Stomach (tissue), 9 donors: ENCODE data around the gene EIF3L. TPM values are rescaled to one million over a fixed set of nuclear protein-coding genes. Genes with fewer than 3 reads are reported as not detected.
A peak's percentile ranks its signal among the peaks of the same experiment; 100 is the strongest.

ENCODE experiments used
- DNase-seq, 2 donors: peaks; one replicate each; pipeline versions ENCODE4 v3.0.0 to v3.0.0-alpha.2; 2013 to 2019
- H3K27ac ChIP-seq, 5 donors: fragments of 200-600 bp in 4 of 5; sonication (generic) in 4 of 5; one replicate each; pipeline ENCODE4 v1.5.1; 2013 to 2019; ENCODE audit warnings: mild to moderate bottlenecking in 1 of 5, moderate library complexity in 1 of 5
- H3K27me3 ChIP-seq, 3 donors: fragments of 200-600 bp; sonication (generic); one replicate each; pipeline ENCODE4 v1.5.1; 2017 to 2019; ENCODE audit warnings: mixed run types in 1 of 3
- H3K36me3 ChIP-seq, 4 donors: fragments of 200-600 bp; sonication (generic); 1 replicate in 3 of 4; 2 replicates in 1 of 4; pipeline ENCODE4 v1.5.1; 2016 to 2019
- H3K4me1 ChIP-seq, 4 donors: fragments of 200-600 bp; sonication (generic); one replicate each; pipeline ENCODE4 v1.5.1; 2016 to 2019
- H3K4me3 ChIP-seq, 4 donors: fragments of 200-600 bp; sonication (generic) in 3 of 4; one replicate each; pipeline ENCODE4 v1.5.1; 2016 to 2019; ENCODE audit warnings: mild to moderate bottlenecking in 1 of 4
- H3K9me3 ChIP-seq, 4 donors: fragments of 200-600 bp; sonication (generic); one replicate each; pipeline ENCODE4 v1.5.1; 2016 to 2019
- EP300 ChIP-seq: sonication (generic); formaldehyde crosslinking; IDR thresholded peaks from one replicate; pipeline ENCODE4 v1.6.1; 2017; ENCODE audit warnings: antibody characterized with exemption
- POLR2A ChIP-seq, 4 donors: fragments of 450-650 bp; IDR thresholded peaks; one replicate each; pipeline ENCODE4 v1.6.1; 2016; ENCODE audit warnings: antibody characterized with exemption in 4 of 4, control low read depth in 2 of 4, mild to moderate bottlenecking in 1 of 4, moderate library complexity in 1 of 4
- POLR2AphosphoS5 ChIP-seq, 3 donors: sonication (generic); formaldehyde crosslinking; IDR thresholded peaks; one replicate each; pipeline ENCODE4 v1.6.1; 2016; ENCODE audit warnings: antibody characterized with exemption in 3 of 3
- WGBS, 5 donors: extraction: QIAGEN DNeasy Blood & Tissue Kit in 3 of 5; methylation state at CpG; one replicate each; pipeline versions ENCODE4 v1.1.5 to v1.1.7; 2013 to 2018; 5-methylcytosine and 5-hydroxymethylcytosine counted together
- intact Hi-C: fragments of 100-400 bp; cut with DNase I; formaldehyde crosslinking; loops from one replicate; pipeline ENCODE4 v1.15.1; 2023; ENCODE audit warnings: low total_unique reads
- polyA plus RNA-seq, 3 donors: library from polyadenylated mRNA; stranded (reverse); fragments of 200-250 nt; gene quantifications; one replicate each; pipeline ENCODE4 v1.2.3, GENCODE V29; 2013
- total RNA-seq, 5 donors: library from RNA; depleted of rRNA; stranded (reverse); fragments of >200 nt; gene quantifications; one replicate each; pipeline versions ENCODE4 v1.1.0 to v1.2.3, GENCODE V29; 2014 to 2016
- TF ChIP-seq, protein P1 (sequence below), 7 experiments: fragments of 450-650 bp in 4 of 7; fragments of 200-600 bp in 3 of 7; sonication (generic) in 3 of 7; IDR thresholded peaks; one replicate each; pipeline ENCODE4 v1.5.1; 2016 to 2019; ENCODE audit warnings: antibody characterized with exemption in 7 of 7, control low read depth in 2 of 7, mild to moderate bottlenecking in 1 of 7
- donor health status: healthy with polysubstance abuse.
- donor health status: Bipolar disorder and iron deficiency.
- donor health status: healthy.

The EIF3L gene
- total and polyA plus RNA-seq, 8 donors = 254 to 657 (median 381) TPM

DNA sequence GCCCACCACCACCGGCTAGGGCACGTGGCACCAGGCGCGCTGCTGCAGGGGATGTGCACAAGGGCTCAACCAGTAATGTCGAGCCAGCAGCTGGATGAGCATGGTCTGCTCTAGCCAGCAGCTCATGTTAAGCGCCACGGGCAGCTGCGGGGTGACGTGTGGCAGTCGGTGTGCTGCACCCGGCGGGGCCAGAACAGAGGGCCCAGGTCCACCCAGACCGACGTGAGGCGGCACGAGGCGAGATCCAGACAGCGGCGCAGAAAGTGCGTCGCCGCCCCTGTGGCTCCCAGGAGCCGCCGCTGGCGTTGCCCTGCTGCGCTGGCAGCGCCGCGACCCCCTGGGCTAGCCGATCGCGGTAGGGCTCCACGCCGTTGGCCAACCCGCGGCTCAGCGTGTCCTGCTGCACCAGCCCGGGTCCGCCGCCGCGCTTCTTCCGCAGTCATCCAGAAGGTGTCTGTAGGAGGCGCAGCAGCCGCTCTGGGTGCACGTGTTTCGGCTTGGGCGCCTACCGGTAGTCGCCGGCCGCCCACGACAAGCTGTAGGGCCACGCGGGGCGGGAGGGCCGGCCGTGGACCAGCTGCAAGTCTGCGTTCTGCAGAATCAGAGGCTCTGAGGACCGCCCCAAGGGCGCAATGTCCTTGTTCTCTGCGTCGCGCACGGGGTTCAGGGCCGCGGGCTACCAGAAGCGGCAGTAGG is 30.7 kb upstream of the EIF3L start:
- no peak for TF ChIP-seq POLR2AphosphoS5 (IDR thresholded peaks at IDR 0.05)
- TF ChIP-seq POLR2A (IDR thresholded peaks at IDR 0.05) = no peak
- TF ChIP-seq, protein P1, sequence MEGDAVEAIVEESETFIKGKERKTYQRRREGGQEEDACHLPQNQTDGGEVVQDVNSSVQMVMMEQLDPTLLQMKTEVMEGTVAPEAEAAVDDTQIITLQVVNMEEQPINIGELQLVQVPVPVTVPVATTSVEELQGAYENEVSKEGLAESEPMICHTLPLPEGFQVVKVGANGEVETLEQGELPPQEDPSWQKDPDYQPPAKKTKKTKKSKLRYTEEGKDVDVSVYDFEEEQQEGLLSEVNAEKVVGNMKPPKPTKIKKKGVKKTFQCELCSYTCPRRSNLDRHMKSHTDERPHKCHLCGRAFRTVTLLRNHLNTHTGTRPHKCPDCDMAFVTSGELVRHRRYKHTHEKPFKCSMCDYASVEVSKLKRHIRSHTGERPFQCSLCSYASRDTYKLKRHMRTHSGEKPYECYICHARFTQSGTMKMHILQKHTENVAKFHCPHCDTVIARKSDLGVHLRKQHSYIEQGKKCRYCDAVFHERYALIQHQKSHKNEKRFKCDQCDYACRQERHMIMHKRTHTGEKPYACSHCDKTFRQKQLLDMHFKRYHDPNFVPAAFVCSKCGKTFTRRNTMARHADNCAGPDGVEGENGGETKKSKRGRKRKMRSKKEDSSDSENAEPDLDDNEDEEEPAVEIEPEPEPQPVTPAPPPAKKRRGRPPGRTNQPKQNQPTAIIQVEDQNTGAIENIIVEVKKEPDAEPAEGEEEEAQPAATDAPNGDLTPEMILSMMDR (IDR thresholded peaks at IDR 0.05) = peak in 3 of 7 experiments; percentile 15 to 31 (median 20)
- TF ChIP-seq EP300 = no peak
- Histone ChIP-seq H3K4me3 (peak overlapping the region; percentile 27 to 54 (median 44)), H3K9me3 (no peaks in the 10 kb centered on the region), H3K4me1 (peaks cover 15 to 24% (median 20%) of the 10 kb centered on the region in 4 donors), H3K27ac (no peak overlapping the region), H3K36me3 (peaks cover 0 to 32% (median 28%) of the 10 kb centered on the region in 4 donors), H3K27me3 (peaks cover 6 to 58% (median 36%) of the 10 kb centered on the region in 3 donors)
- peak; percentile 71 to 83 for DNase-seq
- intact Hi-C loops = loop anchor here (5.0 to 10.0 kb wide), 2 partner anchors 44 to 146 kb away; no protein-coding TSS in a partner anchor
- WGBS, 5 donors = 0 to 6% (median 2%) methylated on average over 25 to 68 of the region's 68 CpGs

DNA sequence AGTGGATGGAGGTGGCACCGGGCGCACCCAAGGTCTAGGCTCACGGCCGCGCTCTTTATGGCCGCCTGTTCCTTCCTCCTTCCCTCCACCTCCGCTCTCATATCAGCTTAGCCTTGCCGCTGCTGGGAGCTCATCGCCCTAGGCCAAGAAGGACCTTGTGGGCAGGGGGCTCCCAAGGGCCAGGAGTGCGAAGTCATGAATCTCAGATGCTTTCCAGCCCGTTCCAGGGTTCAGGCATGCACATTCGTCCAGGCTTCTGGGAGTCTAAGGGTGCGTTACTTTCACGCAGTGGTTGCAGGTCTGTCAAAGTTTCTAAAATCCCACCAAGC is 30.1 kb upstream of the EIF3L start:
- intact Hi-C loops = loop anchor here (5.0 to 10.0 kb wide), 2 partner anchors 43 to 146 kb away; no protein-coding TSS in a partner anchor
- no peak for TF ChIP-seq POLR2AphosphoS5 (IDR thresholded peaks at IDR 0.05)
- TF ChIP-seq EP300 = no peak
- no peak for TF ChIP-seq POLR2A (IDR thresholded peaks at IDR 0.05)
- no peak overlapping the region for H3K27ac ChIP-seq

GRCh38 chr22:37820350-37820749 is 28.9 kb upstream of the EIF3L start:
- H3K27me3 ChIP-seq = peaks cover 6 to 75% (median 48%) of the 10 kb centered on the region in 3 donors
- TF ChIP-seq POLR2A (IDR thresholded peaks at IDR 0.05) = no peak
- no peak for TF ChIP-seq EP300
- TF ChIP-seq, protein P1 (IDR thresholded peaks at IDR 0.05) = no peak
- TF ChIP-seq POLR2AphosphoS5 (IDR thresholded peaks at IDR 0.05) = no peak

More for the DNA sequence above, 30.1 kb upstream of the EIF3L start:
- Histone ChIP-seq H3K4me3 (peak overlapping the region; percentile 27 to 54 (median 44)), H3K4me1 (peaks cover 15 to 24% (median 20%) of the 10 kb centered on the region in 4 donors), H3K27me3 (peaks cover 6 to 63% (median 41%) of the 10 kb centered on the region in 3 donors), H3K9me3 (no peaks in the 10 kb centered on the region), H3K36me3 (peaks cover 0 to 27% (median 23%) of the 10 kb centered on the region in 4 donors)
- DNase-seq = no peak
- 18 to 31% (median 23%) methylated on average over 12 to 14 of the region's 14 CpGs for WGBS, 5 donors

GRCh38 chr22:37822079-37822833 is 27.0 kb upstream of the EIF3L start:
- Histone ChIP-seq H3K27ac (no peak overlapping the region), H3K4me1 (peaks cover 21 to 44% (median 36%) of the 10 kb centered on the region in 4 donors), H3K9me3 (no peaks in the 10 kb centered on the region), H3K4me3 (no peak overlapping the region), H3K27me3 (peaks cover 6 to 80% (median 51%) of the 10 kb centered on the region in 3 donors), H3K36me3 (no peaks in the 10 kb centered on the region)
- TF ChIP-seq, protein P1 (IDR thresholded peaks at IDR 0.05) = no peak
- TF ChIP-seq EP300 (no peak), POLR2A (IDR thresholded peaks at IDR 0.05) (no peak), POLR2AphosphoS5 (IDR thresholded peaks at IDR 0.05) (no peak)
- WGBS, 5 donors = 39 to 55% (median 46%) methylated on average over 6 to 8 of the region's 8 CpGs
- DNase-seq = no peak
- intact Hi-C loops = no loop called here

More at GRCh38 chr22:37820350-37820749, 28.9 kb upstream of the EIF3L start:
- intact Hi-C loops = no loop called here
- WGBS, 5 donors = 86 to 90% (median 89%) methylated on average over 5 of the region's 5 CpGs
- H3K4me1 ChIP-seq = peaks cover 21 to 36% (median 31%) of the 10 kb centered on the region in 4 donors
- no peaks in the 10 kb centered on the region for H3K9me3 ChIP-seq
- H3K27ac ChIP-seq = no peak overlapping the region
- no peak for DNase-seq
- no peak overlapping the region for H3K4me3 ChIP-seq
- peaks cover 0 to 14% (median 10%) of the 10 kb centered on the region in 4 donors for H3K36me3 ChIP-seq
